Liver (tissue), 9 donors: Measurements from ENCODE around the gene ATP10A. TPM values are rescaled to one million over a fixed set of nuclear protein-coding genes. Genes with fewer than 3 reads are reported as not detected.

Experiments
- DNase-seq: peaks from one replicate; pipeline ENCODE4 v3.0.0-alpha.2; 2017; ENCODE audit warnings: low spot score
- H3K27ac ChIP-seq, 2 donors: one replicate each; pipeline ENCODE4 v1.7.0; 2013; ENCODE audit warnings: inconsistent platforms in 2 of 2, low read length in 2 of 2, control low read depth in 1 of 2, low read depth in 1 of 2, mild to moderate bottlenecking in 1 of 2
- H3K27me3 ChIP-seq, 4 donors: one replicate each; pipeline versions ENCODE4 v1.6.1 to v1.7.0; 2013; ENCODE audit warnings: low read length in 3 of 4, inconsistent platforms in 1 of 4, mild to moderate bottlenecking in 1 of 4, moderate library complexity in 1 of 4; ENCODE audit not compliant: control insufficient read depth in 4 of 4, insufficient read depth in 4 of 4
- H3K36me3 ChIP-seq, 4 donors: one replicate each; pipeline versions ENCODE4 v1.6.1 to v1.7.0; 2013; ENCODE audit warnings: low read length in 3 of 4, mild to moderate bottlenecking in 3 of 4, low read depth in 1 of 4, moderate library complexity in 1 of 4; ENCODE audit not compliant: control insufficient read depth in 4 of 4, insufficient read depth in 3 of 4
- H3K4me1 ChIP-seq, 4 donors: one replicate each; pipeline versions ENCODE4 v1.6.1 to v1.7.0; 2013; ENCODE audit warnings: low read length in 3 of 4, mild to moderate bottlenecking in 3 of 4, moderate library complexity in 1 of 4; ENCODE audit not compliant: control insufficient read depth in 4 of 4, insufficient read depth in 4 of 4
- H3K4me3 ChIP-seq, 3 donors: one replicate each; pipeline versions ENCODE4 v1.6.1 to v1.7.0; 2013; ENCODE audit warnings: low read length in 3 of 3, control low read depth in 1 of 3, low read depth in 1 of 3, mild to moderate bottlenecking in 1 of 3
- H3K9ac ChIP-seq, 2 donors: one replicate each; pipeline ENCODE4 v1.7.0; 2013; ENCODE audit warnings: low read length in 2 of 2, mild to moderate bottlenecking in 2 of 2, moderate library complexity in 2 of 2, control low read depth in 1 of 2, low read depth in 1 of 2
- H3K9me3 ChIP-seq, 4 donors: one replicate each; pipeline versions ENCODE4 v1.6.1 to v1.7.0; 2013; ENCODE audit warnings: low read length in 3 of 4; ENCODE audit not compliant: control insufficient read depth in 4 of 4
- ATF3 ChIP-seq: IDR thresholded peaks from 2 replicates; pipeline ENCODE4 v1.6.1; 2016; ENCODE audit warnings: antibody characterized with exemption
- FOXA1 ChIP-seq: IDR thresholded peaks from 2 replicates; pipeline ENCODE4 v1.6.1; 2016; ENCODE audit warnings: antibody characterized with exemption
- FOXA2 ChIP-seq: IDR thresholded peaks from 2 replicates; pipeline ENCODE4 v1.6.1; 2016; ENCODE audit warnings: antibody characterized with exemption
- GABPA ChIP-seq, 2 donors: IDR thresholded peaks in 1 of 2; conservative IDR thresholded peaks in 1 of 2; 2 replicates each; pipeline ENCODE4 v1.6.1; 2016; ENCODE audit warnings: antibody characterized with exemption in 2 of 2, mild to moderate bottlenecking in 1 of 2, moderate library complexity in 1 of 2
- HNF4A ChIP-seq, 2 donors: conservative IDR thresholded peaks; 2 replicates each; pipeline ENCODE4 v1.6.1; 2016; ENCODE audit warnings: antibody characterized with exemption in 2 of 2, mild to moderate bottlenecking in 2 of 2
- HNF4G ChIP-seq: IDR thresholded peaks from 2 replicates; pipeline ENCODE4 v1.6.1; 2016; ENCODE audit warnings: antibody characterized with exemption
- JUND ChIP-seq, 2 donors: IDR thresholded peaks; 2 replicates each; pipeline ENCODE4 v1.6.1; 2016; ENCODE audit warnings: antibody characterized with exemption in 2 of 2
- NR2F2 ChIP-seq: IDR thresholded peaks from 2 replicates; pipeline ENCODE4 v1.6.1; 2016; ENCODE audit warnings: antibody characterized with exemption
- RAD21 ChIP-seq, 2 donors: IDR thresholded peaks; 2 replicates each; pipeline ENCODE4 v1.6.1; 2016; ENCODE audit warnings: antibody characterized with exemption in 2 of 2, mild to moderate bottlenecking in 2 of 2
- RXRA ChIP-seq, 2 donors: IDR thresholded peaks; 2 replicates each; pipeline ENCODE4 v1.6.1; 2017 to 2018; ENCODE audit warnings: antibody characterized with exemption in 2 of 2, mild to moderate bottlenecking in 1 of 2
- TAF1 ChIP-seq: conservative IDR thresholded peaks from 2 replicates; pipeline ENCODE4 v1.6.1; 2016; ENCODE audit warnings: antibody characterized with exemption, mild to moderate bottlenecking
- WGBS: extraction: QIAGEN DNeasy Blood & Tissue Kit; methylation state at CpG from one replicate; pipeline ENCODE4 v1.1.7; 2013; 5-methylcytosine and 5-hydroxymethylcytosine counted together
- polyA plus RNA-seq, 2 donors: library from polyadenylated mRNA; stranded (reverse) in 1 of 2; unstranded in 1 of 2; fragments of 200-250 nt in 1 of 2; fragments of >200 nt in 1 of 2; fragmentation: Nextera tagmentation in 1 of 2; extraction: Ambion mirVana in 1 of 2; gene quantifications; one replicate each; pipeline versions ENCODE4 v1.2.1 to v1.2.3, GENCODE V29; 2013 to 2015
- total RNA-seq, 2 donors: library from RNA; depleted of rRNA; stranded (reverse); fragments of >200 nt; gene quantifications; one replicate each; pipeline ENCODE4 v1.2.3, GENCODE V29; 2014
- TF ChIP-seq, protein P1 (sequence below): IDR thresholded peaks from 2 replicates; pipeline ENCODE4 v1.6.1; 2016; ENCODE audit warnings: antibody characterized with exemption, mild to moderate bottlenecking
- TF ChIP-seq, protein P2 (sequence below): fragments of 150-350 bp; IDR thresholded peaks from 2 replicates; pipeline ENCODE4 v1.5.1; 2017; ENCODE audit warnings: improper control_type of control experiment, low read depth, low read length; ENCODE audit not compliant: missing input control
- donor health status: healthy.
- donor health status: healthy.
- donor health status: healthy.
- donor health status: healthy.
- donor health status: healthy.

The ATP10A gene
- total and polyA plus RNA-seq, 4 donors: 0.22 to 1.8 (median 0.39) TPM

DNA sequence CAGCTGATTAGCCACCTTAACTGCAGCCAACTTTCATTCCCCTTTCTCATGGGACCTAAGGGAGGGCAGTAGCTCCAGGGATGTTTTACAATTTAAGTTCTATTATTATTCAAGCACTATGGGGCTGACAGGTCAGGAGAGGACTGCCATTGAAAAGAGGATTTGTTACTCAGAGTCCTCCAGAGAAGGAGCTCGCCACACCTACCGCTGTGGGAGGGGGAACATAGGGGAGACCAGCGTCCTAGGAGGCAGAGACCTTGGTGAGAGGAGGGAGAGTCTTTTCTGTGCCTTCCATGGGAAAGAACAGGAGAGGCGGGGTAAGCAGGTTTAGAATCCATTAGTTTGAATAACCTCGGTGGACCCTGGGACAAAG is 14.4 kb downstream of the ATP10A start (continued):
- TF ChIP-seq, protein P1, sequence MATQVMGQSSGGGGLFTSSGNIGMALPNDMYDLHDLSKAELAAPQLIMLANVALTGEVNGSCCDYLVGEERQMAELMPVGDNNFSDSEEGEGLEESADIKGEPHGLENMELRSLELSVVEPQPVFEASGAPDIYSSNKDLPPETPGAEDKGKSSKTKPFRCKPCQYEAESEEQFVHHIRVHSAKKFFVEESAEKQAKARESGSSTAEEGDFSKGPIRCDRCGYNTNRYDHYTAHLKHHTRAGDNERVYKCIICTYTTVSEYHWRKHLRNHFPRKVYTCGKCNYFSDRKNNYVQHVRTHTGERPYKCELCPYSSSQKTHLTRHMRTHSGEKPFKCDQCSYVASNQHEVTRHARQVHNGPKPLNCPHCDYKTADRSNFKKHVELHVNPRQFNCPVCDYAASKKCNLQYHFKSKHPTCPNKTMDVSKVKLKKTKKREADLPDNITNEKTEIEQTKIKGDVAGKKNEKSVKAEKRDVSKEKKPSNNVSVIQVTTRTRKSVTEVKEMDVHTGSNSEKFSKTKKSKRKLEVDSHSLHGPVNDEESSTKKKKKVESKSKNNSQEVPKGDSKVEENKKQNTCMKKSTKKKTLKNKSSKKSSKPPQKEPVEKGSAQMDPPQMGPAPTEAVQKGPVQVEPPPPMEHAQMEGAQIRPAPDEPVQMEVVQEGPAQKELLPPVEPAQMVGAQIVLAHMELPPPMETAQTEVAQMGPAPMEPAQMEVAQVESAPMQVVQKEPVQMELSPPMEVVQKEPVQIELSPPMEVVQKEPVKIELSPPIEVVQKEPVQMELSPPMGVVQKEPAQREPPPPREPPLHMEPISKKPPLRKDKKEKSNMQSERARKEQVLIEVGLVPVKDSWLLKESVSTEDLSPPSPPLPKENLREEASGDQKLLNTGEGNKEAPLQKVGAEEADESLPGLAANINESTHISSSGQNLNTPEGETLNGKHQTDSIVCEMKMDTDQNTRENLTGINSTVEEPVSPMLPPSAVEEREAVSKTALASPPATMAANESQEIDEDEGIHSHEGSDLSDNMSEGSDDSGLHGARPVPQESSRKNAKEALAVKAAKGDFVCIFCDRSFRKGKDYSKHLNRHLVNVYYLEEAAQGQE: no peak
- TF ChIP-seq JUND (IDR thresholded peaks at IDR 0.05) (no peak), RXRA (IDR thresholded peaks at IDR 0.05) (no peak), TAF1 (no peak), ATF3 (no peak)

DNA sequence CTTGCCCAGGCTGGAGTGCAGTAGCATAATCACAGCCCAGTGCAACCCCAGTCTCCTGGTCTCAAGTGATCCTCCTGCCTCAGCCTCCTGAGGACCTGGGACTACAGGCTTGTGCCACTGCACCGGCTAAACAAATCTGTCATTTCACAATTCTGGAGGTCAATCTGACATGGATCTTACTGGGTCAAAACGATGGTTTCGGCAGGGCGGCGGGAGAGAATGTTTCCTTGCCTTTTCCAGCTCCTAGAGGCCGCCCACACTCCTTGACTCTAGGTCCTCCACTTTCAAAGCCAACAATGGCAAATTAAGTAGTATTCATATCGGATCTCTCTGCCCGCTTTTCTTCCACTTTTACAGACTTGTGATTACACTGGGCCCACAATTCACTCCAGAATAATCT is 14.8 kb downstream of the ATP10A start:
- Histone ChIP-seq H3K27me3 (peaks cover 0 to 5% (median 0%) of the 10 kb centered on the region in 4 donors), H3K9ac (no peak overlapping the region), H3K36me3 (no peaks in the 10 kb centered on the region), H3K4me3 (no peak overlapping the region), H3K9me3 (no peaks in the 10 kb centered on the region), H3K27ac (no peak overlapping the region), H3K4me1 (no peaks in the 10 kb centered on the region)
- TF ChIP-seq RXRA (IDR thresholded peaks at IDR 0.05) (no peak), ATF3 (no peak), JUND (IDR thresholded peaks at IDR 0.05) (no peak), FOXA1 (no peak), FOXA2 (no peak), HNF4A (conservative IDR thresholded peaks at IDR 0.05) (no peak), HNF4G (no peak), RAD21 (IDR thresholded peaks at IDR 0.05) (no peak), GABPA (IDR thresholded peaks at IDR 0.05 in 1 of 2, conservative IDR thresholded peaks at IDR 0.05 in 1 of 2) (no peak), NR2F2 (no peak), TAF1 (no peak)
- TF ChIP-seq, protein P2, sequence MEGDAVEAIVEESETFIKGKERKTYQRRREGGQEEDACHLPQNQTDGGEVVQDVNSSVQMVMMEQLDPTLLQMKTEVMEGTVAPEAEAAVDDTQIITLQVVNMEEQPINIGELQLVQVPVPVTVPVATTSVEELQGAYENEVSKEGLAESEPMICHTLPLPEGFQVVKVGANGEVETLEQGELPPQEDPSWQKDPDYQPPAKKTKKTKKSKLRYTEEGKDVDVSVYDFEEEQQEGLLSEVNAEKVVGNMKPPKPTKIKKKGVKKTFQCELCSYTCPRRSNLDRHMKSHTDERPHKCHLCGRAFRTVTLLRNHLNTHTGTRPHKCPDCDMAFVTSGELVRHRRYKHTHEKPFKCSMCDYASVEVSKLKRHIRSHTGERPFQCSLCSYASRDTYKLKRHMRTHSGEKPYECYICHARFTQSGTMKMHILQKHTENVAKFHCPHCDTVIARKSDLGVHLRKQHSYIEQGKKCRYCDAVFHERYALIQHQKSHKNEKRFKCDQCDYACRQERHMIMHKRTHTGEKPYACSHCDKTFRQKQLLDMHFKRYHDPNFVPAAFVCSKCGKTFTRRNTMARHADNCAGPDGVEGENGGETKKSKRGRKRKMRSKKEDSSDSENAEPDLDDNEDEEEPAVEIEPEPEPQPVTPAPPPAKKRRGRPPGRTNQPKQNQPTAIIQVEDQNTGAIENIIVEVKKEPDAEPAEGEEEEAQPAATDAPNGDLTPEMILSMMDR: no peak
- TF ChIP-seq, protein P1: no peak
- DNase-seq: no peak
- 90% methylated on average over 8 of the region's 8 CpGs for WGBS
